ENCODE measurements around the gene ZNF318. TPM values are rescaled to one million over a fixed set of nuclear protein-coding genes. Genes with fewer than 3 reads are reported as not detected.

The ZNF318 gene
- polyA plus RNA-seq, 1 donor from 2014 or later = 11.7 TPM

DNA sequence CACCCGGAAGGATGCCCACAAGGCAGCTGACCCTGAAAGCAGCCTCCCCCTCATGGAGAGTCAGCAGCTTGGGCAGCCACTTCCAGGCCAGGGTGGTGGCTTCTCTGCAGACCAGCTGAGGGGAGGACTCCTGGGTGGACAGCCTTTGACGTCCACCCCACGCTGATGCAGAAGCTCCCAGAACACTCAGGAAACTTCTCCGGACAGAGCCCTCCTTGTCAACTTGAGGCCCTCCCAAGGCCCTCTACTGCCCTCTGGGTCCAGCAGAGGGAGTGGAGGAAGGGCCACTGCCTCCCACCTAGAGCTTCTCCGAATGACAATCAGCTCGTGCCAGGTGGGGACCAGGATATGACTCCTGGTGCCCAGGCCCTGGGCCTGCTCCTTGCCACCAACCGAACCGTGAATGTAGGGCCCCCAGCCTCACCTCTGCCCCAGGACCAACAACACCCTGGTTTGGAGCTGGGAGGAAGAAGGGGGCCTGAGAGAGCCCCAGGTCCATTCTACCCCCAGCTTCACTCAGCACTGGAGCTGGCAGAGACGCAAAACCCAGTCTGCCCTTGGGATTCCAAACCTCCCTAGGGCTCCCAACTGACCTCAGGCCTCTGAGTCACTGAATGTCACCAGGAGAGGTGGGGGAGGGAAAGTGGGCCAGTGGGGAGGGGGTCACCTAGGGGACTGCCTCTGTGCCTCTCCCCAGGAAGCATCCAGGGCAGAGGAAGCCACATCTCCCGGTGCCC is 82.3 kb downstream of the ZNF318 start:
- no peak overlapping the region for H2AFZ ChIP-seq (ENCODE audit: low read depth, low read length)
- H3K27ac ChIP-seq (ENCODE audit: low read length) = no peak overlapping the region
- no peaks in the 10 kb centered on the region for H3K27me3 ChIP-seq (ENCODE audit: insufficient read depth, low read depth, low read length)

GRCh38 chr6:43286456-43286979 is 82.9 kb downstream of the ZNF318 start:
- Histone ChIP-seq H3F3A (ENCODE audit: insufficient read depth, low read length, poor library complexity, severe bottlenecking) (no peaks in the 10 kb centered on the region), H4K20me1 (ENCODE audit: insufficient read depth) (no peaks in the 10 kb centered on the region), H3K27ac (ENCODE audit: low read length) (no peak overlapping the region), H3K9me3 (ENCODE audit: low read length) (no peaks in the 10 kb centered on the region), H3K4me3 (ENCODE audit: low read length) (no peak overlapping the region), H3K4me2 (ENCODE audit: low read length) (no peak overlapping the region), H3K36me3 (ENCODE audit: insufficient read depth, low read length) (no peaks in the 10 kb centered on the region), H3K9ac (ENCODE audit: low read length) (no peak overlapping the region), H3K27me3 (ENCODE audit: insufficient read depth, low read depth, low read length) (no peaks in the 10 kb centered on the region), H2AFZ (ENCODE audit: low read depth, low read length) (no peak overlapping the region), H3K79me2 (replicated peaks; ENCODE audit: insufficient read depth, low read length) (no peaks in the 10 kb centered on the region), H3K9me2 (ENCODE audit: insufficient read depth, low read length) (no peaks in the 10 kb centered on the region)
- TF ChIP-seq, protein P1, sequence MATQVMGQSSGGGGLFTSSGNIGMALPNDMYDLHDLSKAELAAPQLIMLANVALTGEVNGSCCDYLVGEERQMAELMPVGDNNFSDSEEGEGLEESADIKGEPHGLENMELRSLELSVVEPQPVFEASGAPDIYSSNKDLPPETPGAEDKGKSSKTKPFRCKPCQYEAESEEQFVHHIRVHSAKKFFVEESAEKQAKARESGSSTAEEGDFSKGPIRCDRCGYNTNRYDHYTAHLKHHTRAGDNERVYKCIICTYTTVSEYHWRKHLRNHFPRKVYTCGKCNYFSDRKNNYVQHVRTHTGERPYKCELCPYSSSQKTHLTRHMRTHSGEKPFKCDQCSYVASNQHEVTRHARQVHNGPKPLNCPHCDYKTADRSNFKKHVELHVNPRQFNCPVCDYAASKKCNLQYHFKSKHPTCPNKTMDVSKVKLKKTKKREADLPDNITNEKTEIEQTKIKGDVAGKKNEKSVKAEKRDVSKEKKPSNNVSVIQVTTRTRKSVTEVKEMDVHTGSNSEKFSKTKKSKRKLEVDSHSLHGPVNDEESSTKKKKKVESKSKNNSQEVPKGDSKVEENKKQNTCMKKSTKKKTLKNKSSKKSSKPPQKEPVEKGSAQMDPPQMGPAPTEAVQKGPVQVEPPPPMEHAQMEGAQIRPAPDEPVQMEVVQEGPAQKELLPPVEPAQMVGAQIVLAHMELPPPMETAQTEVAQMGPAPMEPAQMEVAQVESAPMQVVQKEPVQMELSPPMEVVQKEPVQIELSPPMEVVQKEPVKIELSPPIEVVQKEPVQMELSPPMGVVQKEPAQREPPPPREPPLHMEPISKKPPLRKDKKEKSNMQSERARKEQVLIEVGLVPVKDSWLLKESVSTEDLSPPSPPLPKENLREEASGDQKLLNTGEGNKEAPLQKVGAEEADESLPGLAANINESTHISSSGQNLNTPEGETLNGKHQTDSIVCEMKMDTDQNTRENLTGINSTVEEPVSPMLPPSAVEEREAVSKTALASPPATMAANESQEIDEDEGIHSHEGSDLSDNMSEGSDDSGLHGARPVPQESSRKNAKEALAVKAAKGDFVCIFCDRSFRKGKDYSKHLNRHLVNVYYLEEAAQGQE (IDR thresholded peaks at IDR 0.05; ENCODE audit: borderline replicate concordance) = no peak
- TF ChIP-seq EZH2 (IDR thresholded peaks at IDR 0.05; ENCODE audit: borderline replicate concordance, insufficient read depth, low read length, poor library complexity, severe bottlenecking) (no peak), SMC3 (conservative IDR thresholded peaks at IDR 0.05; ENCODE audit: poor library complexity) (no peak), EP300 (conservative IDR thresholded peaks at IDR 0.05; ENCODE audit: poor library complexity, severe bottlenecking) (no peak), MXI1 (conservative IDR thresholded peaks at IDR 0.05; ENCODE audit: poor library complexity, severe bottlenecking) (no peak), TAF1 (IDR thresholded peaks at IDR 0.05; ENCODE audit: low read depth) (no peak)
- TF ChIP-seq, protein P2, sequence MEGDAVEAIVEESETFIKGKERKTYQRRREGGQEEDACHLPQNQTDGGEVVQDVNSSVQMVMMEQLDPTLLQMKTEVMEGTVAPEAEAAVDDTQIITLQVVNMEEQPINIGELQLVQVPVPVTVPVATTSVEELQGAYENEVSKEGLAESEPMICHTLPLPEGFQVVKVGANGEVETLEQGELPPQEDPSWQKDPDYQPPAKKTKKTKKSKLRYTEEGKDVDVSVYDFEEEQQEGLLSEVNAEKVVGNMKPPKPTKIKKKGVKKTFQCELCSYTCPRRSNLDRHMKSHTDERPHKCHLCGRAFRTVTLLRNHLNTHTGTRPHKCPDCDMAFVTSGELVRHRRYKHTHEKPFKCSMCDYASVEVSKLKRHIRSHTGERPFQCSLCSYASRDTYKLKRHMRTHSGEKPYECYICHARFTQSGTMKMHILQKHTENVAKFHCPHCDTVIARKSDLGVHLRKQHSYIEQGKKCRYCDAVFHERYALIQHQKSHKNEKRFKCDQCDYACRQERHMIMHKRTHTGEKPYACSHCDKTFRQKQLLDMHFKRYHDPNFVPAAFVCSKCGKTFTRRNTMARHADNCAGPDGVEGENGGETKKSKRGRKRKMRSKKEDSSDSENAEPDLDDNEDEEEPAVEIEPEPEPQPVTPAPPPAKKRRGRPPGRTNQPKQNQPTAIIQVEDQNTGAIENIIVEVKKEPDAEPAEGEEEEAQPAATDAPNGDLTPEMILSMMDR (IDR thresholded peaks at IDR 0.05; ENCODE audit: poor library complexity, severe bottlenecking) = no peak

More for the DNA sequence above, 82.3 kb downstream of the ZNF318 start:
- no peak overlapping the region for H3K4me2 ChIP-seq (ENCODE audit: low read length)
- no peak overlapping the region for H3K9ac ChIP-seq (ENCODE audit: low read length)
- no peaks in the 10 kb centered on the region for H3K79me2 ChIP-seq (replicated peaks; ENCODE audit: insufficient read depth, low read length)
- H3K9me2 ChIP-seq (ENCODE audit: insufficient read depth, low read length) = no peaks in the 10 kb centered on the region
- no peaks in the 10 kb centered on the region for H3K9me3 ChIP-seq (ENCODE audit: low read length)
- no peaks in the 10 kb centered on the region for H3F3A ChIP-seq (ENCODE audit: insufficient read depth, low read length, poor library complexity, severe bottlenecking)
- H4K20me1 ChIP-seq (ENCODE audit: insufficient read depth) = no peaks in the 10 kb centered on the region
- H3K4me3 ChIP-seq (ENCODE audit: low read length) = no peak overlapping the region
- TF ChIP-seq RAD21 (conservative IDR thresholded peaks at IDR 0.05) = no peak
- no peak for TF ChIP-seq EZH2 (IDR thresholded peaks at IDR 0.05; ENCODE audit: borderline replicate concordance, insufficient read depth, low read length, poor library complexity, severe bottlenecking)
- TF ChIP-seq TAF1 (IDR thresholded peaks at IDR 0.05; ENCODE audit: low read depth) = no peak
- TF ChIP-seq SMC3 (conservative IDR thresholded peaks at IDR 0.05; ENCODE audit: poor library complexity) = no peak
- TF ChIP-seq EP300 (conservative IDR thresholded peaks at IDR 0.05; ENCODE audit: poor library complexity, severe bottlenecking) = no peak
- TF ChIP-seq MXI1 (conservative IDR thresholded peaks at IDR 0.05; ENCODE audit: poor library complexity, severe bottlenecking) = no peak
- TF ChIP-seq, protein P1 (IDR thresholded peaks at IDR 0.05; ENCODE audit: borderline replicate concordance) = no peak
- TF ChIP-seq POLR2AphosphoS5 (IDR thresholded peaks at IDR 0.05) = no peak
- TF ChIP-seq, protein P2 (IDR thresholded peaks at IDR 0.05; ENCODE audit: poor library complexity, severe bottlenecking) = no peak
- no peaks in the 10 kb centered on the region for H3K36me3 ChIP-seq (ENCODE audit: insufficient read depth, low read length)

Data from neural cell (in vitro differentiated cells).